Right lung (tissue), 5 donors: Measurements from ENCODE around the gene ANKIB1. TPM values are rescaled to one million over a fixed set of nuclear protein-coding genes. Genes with fewer than 3 reads are reported as not detected.

Experiments used
- DNase-seq, 2 donors: peaks; one replicate each; pipeline ENCODE4 v3.0.0-alpha.2; 2013
- polyA plus RNA-seq, 5 donors: library from polyadenylated mRNA; unstranded; fragments of 120-200 nt; gene quantifications; one replicate each; pipeline versions ENCODE4 v1.2.1 to v1.2.3, GENCODE V29; 2013; ENCODE audit warnings: inconsistent platforms in 1 of 5, low replicate concordance in 1 of 5; ENCODE audit not compliant: insufficient read length in 5 of 5, insufficient read depth in 1 of 5

The ANKIB1 gene
- polyA plus RNA-seq, 5 donors = 31.2 to 51.1 (median 47.0) TPM

DNA sequence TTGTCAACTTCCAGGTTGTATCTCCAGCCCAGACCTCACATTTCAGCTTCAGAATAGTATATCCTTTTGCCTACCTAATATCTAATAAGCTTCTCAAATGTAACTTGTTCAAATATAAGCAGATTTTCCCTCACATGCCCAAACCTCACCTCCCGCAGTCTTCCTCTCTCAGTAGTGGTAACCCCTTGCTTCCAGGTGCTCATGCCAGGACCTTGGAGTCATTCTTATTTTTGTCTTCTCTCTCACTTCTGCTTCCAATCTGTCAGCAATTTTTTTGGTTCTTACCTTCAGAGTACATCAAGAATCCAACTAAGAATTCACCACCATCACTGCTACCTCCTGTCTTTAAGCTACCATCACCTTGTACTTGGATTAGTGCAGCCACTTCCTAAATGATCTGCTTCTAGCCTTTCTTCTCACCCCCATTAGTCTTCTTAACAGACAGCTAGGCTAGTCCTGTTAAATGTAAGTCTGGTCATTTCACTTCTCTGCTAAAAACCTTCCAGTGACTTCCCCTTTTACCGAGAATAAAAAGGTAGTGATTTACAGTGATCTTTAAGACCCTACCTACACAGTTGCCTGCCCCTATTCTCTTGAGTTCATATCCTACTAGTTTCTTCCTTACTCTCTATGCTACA, 14.0 kb downstream of the ANKIB1 start:
- DNase-seq = no peak

DNA sequence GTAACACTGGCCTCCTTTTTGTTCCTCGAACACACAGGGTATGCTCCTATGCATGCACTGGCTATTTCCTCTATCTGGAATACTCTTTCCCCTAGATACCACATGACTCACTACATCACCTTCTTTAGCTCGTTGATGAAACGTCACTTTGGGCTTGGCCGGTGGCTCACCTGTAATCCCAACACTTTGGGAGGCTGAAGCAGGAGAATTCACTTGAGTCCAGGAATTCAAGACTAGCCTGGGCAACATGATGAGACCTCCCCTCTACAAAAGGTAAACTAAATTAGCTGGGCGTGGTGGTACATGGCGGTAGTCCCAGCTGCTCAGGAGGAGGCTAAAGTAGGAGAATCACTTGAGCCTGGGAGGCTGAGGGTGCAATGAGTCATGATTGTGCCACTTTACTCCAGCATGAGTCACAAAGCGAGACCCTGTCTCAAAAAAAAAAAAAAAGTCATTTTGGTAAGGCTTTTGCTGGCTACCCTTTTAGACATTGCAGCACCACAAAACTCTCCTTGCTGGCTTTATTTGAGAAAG, 14.5 kb downstream of the ANKIB1 start:
- no peak for DNase-seq

- no peak for DNase-seq
Measured at GRCh38 chr7:92266415-92267241, 20.9 kb downstream of the ANKIB1 start.

DNA sequence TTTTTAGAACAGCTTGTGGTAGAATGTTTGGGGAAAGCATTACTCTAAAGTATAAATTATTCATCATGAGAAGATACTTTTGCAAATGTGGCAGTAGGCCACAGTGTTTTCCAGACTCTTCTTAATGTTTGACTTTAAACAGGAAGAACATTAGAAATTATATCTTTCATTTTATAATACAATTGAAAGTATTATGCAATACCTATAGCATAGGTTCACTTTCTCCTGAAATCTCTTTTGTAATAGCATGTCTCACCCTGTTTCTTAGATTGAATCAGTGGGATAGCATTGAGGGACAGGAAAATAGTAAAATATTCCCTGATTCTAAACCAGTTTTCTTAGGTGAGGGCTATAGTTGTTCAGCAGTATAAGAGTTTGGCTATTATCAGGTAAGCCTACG, 23.1 kb downstream of the ANKIB1 start:
- DNase-seq = no peak

GRCh38 chr7:92275327-92275726, 29.6 kb downstream of the ANKIB1 start:
- DNase-seq = no peak

GRCh38 chr7:92276460-92276864, 30.7 kb downstream of the ANKIB1 start:
- DNase-seq = no peak

GRCh38 chr7:92279396-92280031, 33.7 kb downstream of the ANKIB1 start:
- no peak for DNase-seq

- DNase-seq = no peak
Measured at GRCh38 chr7:92281031-92281430, 35.3 kb downstream of the ANKIB1 start.

- DNase-seq = no peak
Measured at GRCh38 chr7:92282221-92282814, 36.5 kb downstream of the ANKIB1 start.

GRCh38 chr7:92282930-92283329, 37.2 kb downstream of the ANKIB1 start:
- DNase-seq = no peak

- DNase-seq = no peak
Measured at GRCh38 chr7:92289321-92289720, 43.5 kb downstream of the ANKIB1 start.

DNA sequence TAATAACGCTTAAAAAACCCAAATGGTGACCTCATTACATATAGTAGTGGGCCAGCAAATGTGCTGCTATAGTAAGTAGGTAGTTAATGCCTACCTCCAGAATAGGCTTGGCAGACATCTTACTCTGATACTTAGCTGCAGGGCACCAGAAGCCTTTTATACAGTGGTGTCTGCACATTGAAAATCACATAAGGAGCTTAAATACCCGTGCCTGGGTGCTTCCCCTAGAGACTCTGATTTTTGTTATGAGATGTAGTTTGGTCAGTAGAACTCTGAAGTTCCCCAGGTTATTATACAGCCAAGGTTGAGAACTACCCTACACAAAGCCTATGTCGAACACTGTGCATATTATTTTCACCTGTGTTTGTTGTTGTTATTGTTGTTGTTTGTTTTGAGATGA, 47.2 kb downstream of the ANKIB1 start:
- no peak for DNase-seq

- DNase-seq = no peak
Measured at GRCh38 chr7:92293896-92294590, 48.3 kb downstream of the ANKIB1 start.

DNA sequence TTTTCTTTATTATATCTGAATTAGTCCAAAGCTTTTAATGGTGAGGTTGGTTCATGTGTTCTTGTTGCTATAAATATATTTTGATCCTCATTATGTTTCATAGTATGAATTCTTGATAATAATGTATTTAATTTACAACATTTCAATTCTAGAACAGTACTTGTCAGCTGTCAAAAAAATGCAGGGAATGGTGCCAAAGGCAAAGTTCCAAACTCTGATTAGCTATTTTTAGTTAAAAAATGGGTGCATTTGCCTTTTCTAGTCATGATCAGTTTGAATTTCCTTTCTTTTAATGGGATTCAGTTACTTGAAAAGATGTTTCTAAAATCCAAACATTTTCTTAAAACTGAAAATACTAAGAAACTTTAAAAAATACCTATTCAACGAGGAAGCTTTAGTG, 49.6 kb downstream of the ANKIB1 start:
- no peak for DNase-seq

DNA sequence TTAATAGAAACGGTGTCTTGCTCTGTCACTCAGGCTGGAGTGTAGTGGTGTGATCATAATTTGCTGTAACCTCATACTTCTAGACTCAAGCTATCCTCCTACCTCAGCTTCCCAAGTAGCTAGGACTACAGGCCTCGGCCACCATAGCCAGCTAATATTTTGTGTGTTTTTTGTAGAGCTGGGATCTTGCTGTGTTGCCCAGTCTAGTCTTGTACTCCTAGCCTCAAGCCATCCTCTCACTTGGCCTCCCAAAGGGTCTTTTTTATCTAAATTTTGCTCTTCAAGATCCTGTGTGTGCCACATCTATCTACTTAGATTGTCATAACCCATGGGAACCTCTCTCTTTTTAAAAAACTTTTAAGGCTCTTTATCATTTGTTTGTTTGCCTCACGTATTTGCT, 50.5 kb downstream of the ANKIB1 start:
- DNase-seq = no peak

DNA sequence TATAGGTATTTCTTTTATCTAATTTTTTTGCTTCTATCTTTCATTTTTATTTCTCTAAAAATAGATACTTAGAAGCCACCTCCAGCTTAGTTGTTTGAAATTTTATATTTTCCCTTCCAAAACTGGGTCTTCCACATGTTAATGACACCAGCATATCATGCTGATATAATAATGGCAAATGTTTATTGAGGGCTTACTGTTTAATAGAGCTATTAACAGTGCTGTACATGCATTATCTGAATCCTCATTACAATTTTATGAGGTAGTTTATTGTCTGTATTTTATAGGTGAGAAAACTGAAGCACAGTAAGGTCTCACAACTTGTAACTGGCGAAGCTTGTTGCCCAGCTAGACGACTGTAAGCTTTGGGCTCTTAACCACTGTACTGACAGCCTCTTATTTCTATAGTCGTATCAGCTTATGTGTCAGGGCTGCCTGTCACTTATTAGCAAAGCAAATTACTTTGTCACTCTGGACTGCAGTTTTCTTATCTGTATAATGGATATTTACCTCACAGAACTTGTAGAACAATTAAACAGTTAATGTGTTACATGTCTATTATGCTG, 51.2 kb downstream of the ANKIB1 start:
- no peak for DNase-seq

DNA sequence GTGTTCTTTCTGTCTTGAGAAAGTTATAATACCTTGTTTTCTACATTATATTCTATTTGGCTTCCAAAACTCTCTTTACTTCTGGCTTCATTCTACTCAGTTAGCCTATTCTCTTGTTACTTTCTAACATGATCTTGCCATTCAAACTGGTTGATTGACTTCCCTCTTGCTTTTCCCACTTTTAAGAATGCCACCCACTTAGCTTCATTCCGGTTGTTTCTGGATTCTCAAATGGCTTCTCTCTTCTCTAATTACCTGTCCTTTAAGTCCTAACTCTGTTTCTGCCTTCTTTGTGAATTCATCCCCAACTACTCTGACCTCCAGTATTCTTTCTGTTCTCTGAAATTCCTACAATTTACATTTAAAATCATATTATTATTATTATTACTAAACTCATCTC, 52.0 kb downstream of the ANKIB1 start:
- DNase-seq = no peak

DNA sequence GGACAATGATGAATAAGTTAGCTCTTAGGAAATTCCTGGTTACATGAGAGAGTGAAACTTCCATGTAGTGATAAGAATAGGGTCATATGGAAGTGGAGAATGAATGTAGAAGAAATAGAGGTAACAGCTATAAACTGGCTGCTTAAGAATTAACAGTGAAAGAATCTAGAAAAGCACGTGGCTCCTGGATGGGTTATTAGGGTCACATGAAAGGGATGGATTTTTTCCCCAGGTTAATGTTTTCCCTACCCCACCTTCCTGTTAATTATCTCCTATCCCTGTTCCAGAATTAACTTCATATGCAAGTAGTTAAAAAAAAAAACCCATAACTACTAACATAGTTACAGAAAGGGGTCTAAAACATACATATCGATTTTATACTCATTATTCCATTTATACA, 58.0 kb downstream of the ANKIB1 start:
- no peak for DNase-seq

DNA sequence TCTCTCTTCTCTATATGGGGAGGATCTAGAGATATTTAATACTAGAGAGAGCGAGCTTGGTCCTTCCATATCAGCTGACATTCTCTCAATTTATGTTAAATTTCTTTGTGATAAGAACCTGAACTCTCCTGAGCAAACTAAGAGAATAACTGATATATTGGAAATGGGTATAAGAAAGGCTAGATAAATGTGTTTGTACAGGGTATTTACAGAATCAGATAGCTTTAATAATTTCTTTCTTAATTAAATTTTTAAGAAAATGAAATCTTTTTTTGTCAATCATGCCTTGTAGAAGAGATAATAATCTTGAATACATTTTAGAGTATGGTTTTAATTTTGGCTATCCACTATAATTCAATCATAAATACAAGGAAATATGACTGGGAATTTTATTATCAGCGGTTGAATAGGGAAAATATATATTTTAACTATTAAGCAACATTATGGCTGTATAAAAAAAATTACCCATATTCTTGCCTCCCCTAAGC, 58.7 kb downstream of the ANKIB1 start:
- no peak for DNase-seq

GRCh38 chr7:92306153-92306552, 60.4 kb downstream of the ANKIB1 start:
- no peak for DNase-seq

DNA sequence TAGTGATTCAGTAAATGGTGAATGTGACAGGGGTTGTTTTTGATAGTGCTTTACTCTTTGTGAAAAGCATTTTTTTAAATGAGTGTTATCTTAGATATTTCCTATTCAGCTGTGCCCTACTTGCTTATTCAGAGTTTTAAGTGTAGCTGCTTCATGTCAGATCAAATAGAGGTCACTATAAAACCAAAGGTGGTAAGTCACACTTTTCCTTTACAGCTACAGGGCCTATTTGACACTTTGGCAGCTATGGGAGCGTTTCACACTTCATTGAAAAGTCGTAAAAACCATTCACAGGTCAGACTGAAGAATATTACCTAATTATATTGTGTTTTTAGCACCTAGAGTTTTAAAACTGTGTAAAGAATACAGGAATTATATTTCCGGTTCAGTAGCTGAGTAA, 67.3 kb downstream of the ANKIB1 start:
- no peak for DNase-seq
